Measurements from ENCODE around the gene FHOD3. TPM values are rescaled to one million over a fixed set of nuclear protein-coding genes. Genes with fewer than 3 reads are reported as not detected.

The FHOD3 gene
- total RNA-seq, 6 experiments from 2014 or later = 0.44 to 1.2 (median 0.62) TPM

GRCh38 chr18:36640021-36640952, 342.8 kb downstream of the FHOD3 start:
- intact Hi-C loops (cut with DNase I) = no loop called here
- H3K27ac ChIP-seq = no peak overlapping the region
- 37% methylated on average over 7 of the region's 8 CpGs for WGBS (ENCODE audit: insufficient coverage, low coverage, low lambda C conversion rate, missing lambda C conversion rate)

GRCh38 chr18:36643061-36643460, 345.5 kb downstream of the FHOD3 start:
- H3K27me3 ChIP-seq = no peaks in the 10 kb centered on the region
- WGBS (ENCODE audit: insufficient coverage, low coverage, low lambda C conversion rate, missing lambda C conversion rate) = 50% methylated on average over 3 of the region's 3 CpGs
- TF ChIP-seq CTCF (IDR thresholded peaks at IDR 0.05) = no peak
- H3K27ac ChIP-seq = no peak overlapping the region
- H3K9me3 ChIP-seq = no peaks in the 10 kb centered on the region
- no peak for ATAC-seq
- intact Hi-C loops (cut with DNase I) = no loop called here
- DNase-seq = no peak
- no peaks in the 10 kb centered on the region for H3K36me3 ChIP-seq
- no peaks in the 10 kb centered on the region for H3K4me1 ChIP-seq
- no peak overlapping the region for H3K4me3 ChIP-seq

More at GRCh38 chr18:36640021-36640952, 342.8 kb downstream of the FHOD3 start:
- Histone ChIP-seq H3K9me3 (no peaks in the 10 kb centered on the region), H3K36me3 (no peaks in the 10 kb centered on the region), H3K27me3 (no peaks in the 10 kb centered on the region), H3K4me3 (no peak overlapping the region), H3K4me1 (no peaks in the 10 kb centered on the region)
- TF ChIP-seq POLR2A (IDR thresholded peaks at IDR 0.05) = no peak
- no peak for TF ChIP-seq CTCF (IDR thresholded peaks at IDR 0.05)
- ATAC-seq (no peak), DNase-seq (no peak)

GRCh38 chr18:36648803-36649202, 351.3 kb downstream of the FHOD3 start:
- WGBS (ENCODE audit: insufficient coverage, low coverage, low lambda C conversion rate, missing lambda C conversion rate) = 56% methylated on average over 3 of the region's 3 CpGs
- ATAC-seq (no peak), DNase-seq (no peak)
- H3K36me3 ChIP-seq = no peaks in the 10 kb centered on the region
- no peak overlapping the region for H3K27ac ChIP-seq
- intact Hi-C loops (cut with DNase I) = no loop called here
- H3K4me3 ChIP-seq = no peak overlapping the region
- no peaks in the 10 kb centered on the region for H3K4me1 ChIP-seq
- no peaks in the 10 kb centered on the region for H3K9me3 ChIP-seq
- TF ChIP-seq CTCF (IDR thresholded peaks at IDR 0.05) (no peak), POLR2A (IDR thresholded peaks at IDR 0.05) (no peak)
- H3K27me3 ChIP-seq = no peaks in the 10 kb centered on the region

- ATAC-seq (no peak), DNase-seq (no peak)
- WGBS (ENCODE audit: insufficient coverage, low coverage, low lambda C conversion rate, missing lambda C conversion rate) = 55% methylated on average over 2 of the region's 3 CpGs
- no peak overlapping the region for H3K4me3 ChIP-seq
- no peaks in the 10 kb centered on the region for H3K27me3 ChIP-seq
- H3K27ac ChIP-seq = no peak overlapping the region
- no peaks in the 10 kb centered on the region for H3K4me1 ChIP-seq
- TF ChIP-seq POLR2A (IDR thresholded peaks at IDR 0.05) (no peak), CTCF (IDR thresholded peaks at IDR 0.05) (no peak)
- intact Hi-C loops (cut with DNase I) = no loop called here
- H3K36me3 ChIP-seq = no peaks in the 10 kb centered on the region
- H3K9me3 ChIP-seq = no peaks in the 10 kb centered on the region
Observed at GRCh38 chr18:36649205-36649604, 351.7 kb downstream of the FHOD3 start.
